Transverse colon (tissue), 4 donors: Measurements from ENCODE around the gene OXTR.
"Not testable (repeated sequence)": the region's sequence is repeated elsewhere in the genome, so short reads cannot be mapped to it uniquely, and the experiment has no call there.

ENCODE experiments used
- CTCF ChIP-seq, 5 experiments: fragments of 200-600 bp in 3 of 5; fragments of 450-650 bp in 2 of 5; sonication (generic) in 3 of 5; IDR thresholded peaks; 1 replicate in 2 of 5; 2 replicates in 3 of 5; pipeline ENCODE4 v1.5.1; 2016 to 2017; ENCODE audit warnings: antibody characterized with exemption in 5 of 5, inconsistent platforms in 3 of 5, mild to moderate bottlenecking in 2 of 5, moderate library complexity in 1 of 5
- EP300 ChIP-seq: sonication (generic); formaldehyde crosslinking; IDR thresholded peaks from one replicate; pipeline ENCODE4 v1.6.1; 2017; ENCODE audit warnings: antibody characterized with exemption, low read depth
- POLR2A ChIP-seq: fragments of 450-650 bp; IDR thresholded peaks from one replicate; pipeline ENCODE4 v1.6.1; 2016; ENCODE audit warnings: antibody characterized with exemption, mild to moderate bottlenecking, moderate library complexity
- POLR2AphosphoS5 ChIP-seq, 3 donors: sonication (generic); formaldehyde crosslinking; IDR thresholded peaks; one replicate each; pipeline ENCODE4 v1.6.1; 2016; ENCODE audit warnings: antibody characterized with exemption in 3 of 3

- TF ChIP-seq POLR2A; CTCF (IDR thresholded peaks at IDR 0.05); POLR2AphosphoS5 (IDR thresholded peaks at IDR 0.05); EP300: not testable (repeated sequence)
Measured at GRCh38 chr3:8715757-8716156, 53.7 kb downstream of the OXTR start.
